Measurements from ENCODE around the gene TNFSF8. TPM values are rescaled to one million over a fixed set of nuclear protein-coding genes. Genes with fewer than 3 reads are reported as not detected.

TNFSF8 gene
- total RNA-seq, 1 donor from 2014 or later = not detected

GRCh38 chr9:114851306-114851705 is 79.1 kb downstream of the TNFSF8 start:
- no peak overlapping the region for H3K4me3 Mint-ChIP-seq (ENCODE audit: low read depth)
- H3K27me3 Mint-ChIP-seq = peaks cover 5% of the 10 kb centered on the region
- no peak for DNase-seq (ENCODE audit: low spot score, unreplicated experiment)
- no peaks in the 10 kb centered on the region for H3K9me3 Mint-ChIP-seq (ENCODE audit: low read depth)
- no peaks in the 10 kb centered on the region for H3K36me3 Mint-ChIP-seq (ENCODE audit: insufficient read depth)
- H3K27ac Mint-ChIP-seq = no peak overlapping the region
- TF ChIP-seq CTCF (IDR thresholded peaks at IDR 0.05; ENCODE audit: unreplicated experiment) = no peak
- H3K4me1 Mint-ChIP-seq (ENCODE audit: low read depth) = peaks cover 3% of the 10 kb centered on the region

Other genes starting within 250 kb of the TNFSF8 start
- gene TEX48, start 248.4 kb downstream of the TNFSF8 start, total RNA-seq = not detected in 2 replicates
- gene TNFSF15, start 124.6 kb downstream of the TNFSF8 start, total RNA-seq = 2.1 and 2.3 TPM in 2 replicates
- 5.1 and 15.1 TPM in 2 replicates for gene TNC, start 187.6 kb upstream of the TNFSF8 start, total RNA-seq

All from progenitor cell of endocrine pancreas (in vitro differentiated cells).